GM12872 (cell line): ENCODE results near the gene IQGAP2.
A peak's percentile ranks its signal among the peaks of the same experiment; 100 is the strongest.

ENCODE experiments used
- CTCF ChIP-seq: IDR thresholded peaks from 3 replicates; pipeline ENCODE4 v1.5.1; 2011; ENCODE audit warnings: low read depth, mild to moderate bottlenecking, low read length, moderate library complexity; ENCODE audit not compliant: insufficient read depth

Gene IQGAP2

GRCh38 chr5:76714751-76715485 lies 311.8 kb downstream of the IQGAP2 start:
- TF ChIP-seq CTCF: no peak

GRCh38 chr5:76715486-76715735 lies 312.3 kb downstream of the IQGAP2 start:
- TF ChIP-seq CTCF: no peak

GRCh38 chr5:76715736-76716455 lies 312.8 kb downstream of the IQGAP2 start, which contains the start of gene F2R:
F2R (plus strand) TSS chr5:76716126; CDS start chr5:76716308, 182 bp downstream.
- peak; percentile 54; the same call in 2 of the 3 replicates for TF ChIP-seq CTCF

GRCh38 chr5:76716456-76717157 lies 313.5 kb downstream of the IQGAP2 start:
- no peak for TF ChIP-seq CTCF

- TF ChIP-seq CTCF: no peak
Observed at GRCh38 chr5:76717222-76718083, 314.4 kb downstream of the IQGAP2 start.

GRCh38 chr5:76718381-76718832 lies 315.3 kb downstream of the IQGAP2 start:
- TF ChIP-seq CTCF: no peak
